Measurements from ENCODE around the gene LYZL1.

- TF ChIP-seq, protein P1, sequence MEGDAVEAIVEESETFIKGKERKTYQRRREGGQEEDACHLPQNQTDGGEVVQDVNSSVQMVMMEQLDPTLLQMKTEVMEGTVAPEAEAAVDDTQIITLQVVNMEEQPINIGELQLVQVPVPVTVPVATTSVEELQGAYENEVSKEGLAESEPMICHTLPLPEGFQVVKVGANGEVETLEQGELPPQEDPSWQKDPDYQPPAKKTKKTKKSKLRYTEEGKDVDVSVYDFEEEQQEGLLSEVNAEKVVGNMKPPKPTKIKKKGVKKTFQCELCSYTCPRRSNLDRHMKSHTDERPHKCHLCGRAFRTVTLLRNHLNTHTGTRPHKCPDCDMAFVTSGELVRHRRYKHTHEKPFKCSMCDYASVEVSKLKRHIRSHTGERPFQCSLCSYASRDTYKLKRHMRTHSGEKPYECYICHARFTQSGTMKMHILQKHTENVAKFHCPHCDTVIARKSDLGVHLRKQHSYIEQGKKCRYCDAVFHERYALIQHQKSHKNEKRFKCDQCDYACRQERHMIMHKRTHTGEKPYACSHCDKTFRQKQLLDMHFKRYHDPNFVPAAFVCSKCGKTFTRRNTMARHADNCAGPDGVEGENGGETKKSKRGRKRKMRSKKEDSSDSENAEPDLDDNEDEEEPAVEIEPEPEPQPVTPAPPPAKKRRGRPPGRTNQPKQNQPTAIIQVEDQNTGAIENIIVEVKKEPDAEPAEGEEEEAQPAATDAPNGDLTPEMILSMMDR (IDR thresholded peaks at IDR 0.05; ENCODE audit: poor library complexity, severe bottlenecking): no peak
- TF ChIP-seq EP300 (conservative IDR thresholded peaks at IDR 0.05; ENCODE audit: poor library complexity, severe bottlenecking): no peak
- no peak for TF ChIP-seq POLR2AphosphoS5 (IDR thresholded peaks at IDR 0.05)
- TF ChIP-seq EZH2 (IDR thresholded peaks at IDR 0.05; ENCODE audit: borderline replicate concordance, insufficient read depth, low read length, poor library complexity, severe bottlenecking): no peak
Observed at GRCh38 chr10:29239569-29240472, 49.0 kb upstream of the LYZL1 start.
